T47D (cell line): ENCODE measurements around the gene BCAS3.
A peak's percentile ranks its signal among the peaks of the same experiment; 100 is the strongest.

Experiments
- DNase-seq, 2 experiments: peaks; one replicate each; pipeline versions ENCODE4 v3.0.0 to v3.0.0-alpha.2; 2011 to 2012; ENCODE audit warnings: low read depth in 1 of 2, low spot score in 1 of 2
- JUND ChIP-seq: IDR thresholded peaks from 2 replicates; pipeline ENCODE4 v1.6.1; 2012; ENCODE audit warnings: low read depth
- in situ Hi-C: cut with HindIII; loops from 2 replicates; pipeline ENCODE4 v1.10.0; 2016; ENCODE audit warnings: low sequenced_read_pairs, low pct_unique_long_range_greater_than_20kb

Gene BCAS3

DNA sequence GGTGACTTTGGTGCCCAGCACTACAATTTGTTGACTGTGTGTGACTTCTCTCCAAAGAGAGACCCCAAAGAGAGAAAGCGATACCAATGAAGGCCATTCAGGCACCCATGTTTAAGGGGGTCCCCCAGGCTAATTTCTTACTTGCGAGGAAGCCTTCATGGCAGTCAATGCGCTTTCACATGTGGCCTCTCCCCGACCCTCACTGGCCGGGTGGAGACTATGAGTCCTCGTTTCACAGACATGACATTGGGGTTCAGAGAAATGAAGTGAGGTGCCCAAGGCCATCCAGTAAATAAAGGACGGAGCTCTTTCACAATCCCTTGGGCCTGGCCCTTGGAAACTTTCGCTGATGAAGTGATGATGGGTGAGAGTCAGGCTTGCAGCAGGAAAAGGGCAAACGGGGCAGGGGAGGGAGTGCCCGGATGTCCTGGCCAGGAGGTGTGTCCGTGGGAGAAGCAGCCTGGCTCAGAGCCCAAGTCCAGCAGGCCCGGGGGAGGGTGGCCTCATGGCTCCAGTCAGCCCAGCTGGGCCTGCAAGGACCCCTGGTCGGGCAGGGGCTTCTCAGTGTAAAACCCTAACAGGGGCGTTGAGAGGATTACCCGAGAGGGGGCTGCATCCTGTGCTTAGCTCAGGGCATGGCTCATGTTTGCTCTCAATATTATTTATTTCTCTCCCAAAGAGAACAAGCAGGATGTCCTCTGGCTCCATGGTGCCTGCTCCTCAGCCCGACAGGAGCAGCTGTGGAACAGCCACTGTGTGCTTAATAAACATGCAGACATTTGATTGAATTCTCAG is 736.7 kb downstream of the BCAS3 start:
- in situ Hi-C loops: no loop called here
- no peak for DNase-seq
- TF ChIP-seq JUND: no peak

DNA sequence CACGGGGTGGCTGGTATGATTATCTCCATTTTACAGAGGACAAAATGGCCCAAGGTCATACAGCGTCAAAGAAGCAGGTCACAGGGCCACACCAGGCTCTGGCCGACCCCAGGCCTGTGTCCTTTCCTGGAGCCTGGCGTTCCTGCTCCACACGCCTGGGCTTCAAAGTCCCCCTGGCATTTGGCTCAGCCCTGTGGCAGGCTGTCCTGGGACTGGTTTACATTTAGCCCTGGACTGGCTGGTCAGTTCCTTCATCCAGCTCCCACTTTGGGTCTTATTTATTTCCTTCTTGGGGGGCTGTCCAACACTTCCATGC is 737.2 kb downstream of the BCAS3 start:
- in situ Hi-C loops: no loop called here
- DNase-seq: no peak
- TF ChIP-seq JUND: no peak

DNA sequence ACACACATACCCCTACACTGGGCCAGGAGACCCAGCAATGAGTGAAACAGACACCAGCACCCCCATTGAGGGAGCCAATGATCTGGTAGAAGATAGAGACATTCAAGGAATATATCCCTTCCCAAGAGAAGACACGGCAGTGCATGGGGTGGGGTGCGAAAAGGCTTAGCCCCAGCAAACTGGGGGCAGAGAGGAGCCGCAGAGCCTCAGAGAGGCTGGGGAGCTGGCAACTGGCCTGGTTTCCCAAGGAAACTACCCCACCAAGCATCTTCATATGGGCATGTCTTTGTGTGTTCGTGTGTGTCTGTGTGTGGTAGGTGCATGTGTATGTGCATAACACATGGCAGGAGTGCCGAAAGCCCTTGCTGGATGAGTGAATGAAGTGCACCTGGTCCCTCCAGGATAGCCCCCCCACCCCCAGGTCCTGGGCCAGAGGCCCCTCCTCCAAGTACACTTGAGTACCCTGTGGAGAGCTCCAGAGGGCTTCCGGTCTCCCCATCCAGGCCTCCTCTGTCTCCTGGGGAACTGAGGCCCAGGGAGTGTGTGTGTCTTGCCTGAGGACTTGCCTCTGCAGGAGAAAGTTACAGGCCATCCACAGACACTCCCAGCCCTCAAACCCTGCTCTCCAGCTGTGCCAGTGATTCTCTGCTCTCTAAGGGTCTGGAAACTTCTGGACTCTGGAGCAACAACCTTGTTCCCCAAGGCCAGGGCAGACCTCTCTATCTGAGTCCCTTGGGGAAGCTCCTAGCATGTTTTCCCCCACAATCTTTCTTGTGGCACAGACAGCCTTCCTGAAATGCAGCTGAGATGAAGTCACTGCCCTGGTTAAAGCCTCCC is 737.9 kb downstream of the BCAS3 start:
- in situ Hi-C loops: no loop called here

DNA sequence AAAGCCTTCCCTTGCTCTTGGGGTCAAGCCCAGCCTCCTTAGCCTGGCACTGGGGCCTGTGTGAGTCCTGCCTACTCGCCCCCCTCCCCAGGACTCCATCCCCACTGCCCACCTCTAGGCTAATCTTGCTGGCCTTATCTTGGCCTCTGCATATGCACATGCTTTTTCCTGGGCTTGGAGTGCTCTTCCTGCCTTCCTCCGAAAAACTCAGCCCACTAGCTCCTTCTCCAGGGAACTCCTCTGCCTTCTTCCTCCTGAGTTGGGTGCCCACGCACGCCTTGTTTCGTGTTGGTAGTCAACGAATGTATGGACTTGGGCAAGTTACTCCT is 738.5 kb downstream of the BCAS3 start:
- TF ChIP-seq JUND: no peak
- no peak for DNase-seq
- in situ Hi-C loops: no loop called here

More for the DNA sequence above, 737.9 kb downstream of the BCAS3 start:
- no peak for TF ChIP-seq JUND
- no peak for DNase-seq

DNA sequence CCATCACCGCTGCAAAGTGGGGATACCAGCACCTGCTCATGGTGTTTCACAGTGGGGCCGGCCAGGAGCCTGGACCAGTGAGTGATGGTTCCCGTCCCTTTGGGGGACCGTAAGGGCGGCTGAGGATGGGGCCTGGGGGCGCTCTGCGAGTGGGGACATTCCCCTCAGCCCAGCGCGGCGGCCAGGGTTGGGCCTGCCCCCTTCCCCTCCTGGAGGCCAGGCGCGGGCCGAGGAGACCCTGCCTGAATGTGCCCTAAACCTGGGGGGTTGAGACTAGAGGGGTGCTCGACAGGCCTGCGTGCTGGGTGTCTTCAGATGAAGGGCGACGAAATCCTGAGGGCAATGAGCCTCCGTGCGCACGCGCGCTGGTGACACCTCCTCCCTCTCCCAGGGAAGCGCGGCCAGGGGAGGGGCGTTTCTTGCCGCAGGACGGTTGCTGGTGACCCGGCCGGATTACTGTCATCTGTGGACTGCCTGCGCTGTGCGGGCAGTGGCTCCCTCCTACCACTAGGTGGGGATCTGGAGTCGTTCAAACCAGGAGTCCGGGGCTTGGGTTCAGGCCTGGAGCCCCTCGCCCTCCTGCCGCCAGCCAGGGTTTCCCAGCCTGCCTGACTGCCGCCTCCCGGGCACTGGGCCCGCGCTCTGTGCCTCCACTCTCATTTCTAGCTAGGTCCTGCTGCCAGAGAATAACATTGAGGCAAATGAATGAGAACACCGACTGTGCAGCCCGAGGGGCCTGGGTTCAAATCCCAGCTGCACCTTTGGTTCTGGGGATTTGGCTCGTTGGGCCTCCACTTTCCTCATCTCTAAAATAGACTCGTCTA is 739.1 kb downstream of the BCAS3 start:
- in situ Hi-C loops: no loop called here
- TF ChIP-seq JUND: no peak
- DNase-seq: peak; percentile 95 to 97

DNA sequence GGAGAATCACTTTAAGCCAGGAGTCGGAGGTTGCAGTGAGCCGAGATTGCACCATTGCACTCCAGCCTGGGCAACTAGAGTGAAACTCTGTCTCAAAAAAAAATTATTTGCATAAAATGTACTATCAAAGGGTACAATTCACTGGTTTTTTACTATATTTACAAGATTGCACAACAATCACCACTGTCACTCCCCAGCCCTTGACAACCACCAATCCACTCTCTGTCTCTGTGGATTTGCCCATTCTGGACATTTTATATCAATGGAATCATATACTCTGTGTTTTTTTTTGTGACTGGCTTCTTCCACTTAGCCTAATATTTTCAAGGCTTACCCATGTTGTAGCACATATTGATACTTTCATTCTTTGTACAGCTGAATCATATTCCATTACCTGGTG is 740.8 kb downstream of the BCAS3 start:
- in situ Hi-C loops: no loop called here
- TF ChIP-seq JUND: no peak
- no peak for DNase-seq

DNA sequence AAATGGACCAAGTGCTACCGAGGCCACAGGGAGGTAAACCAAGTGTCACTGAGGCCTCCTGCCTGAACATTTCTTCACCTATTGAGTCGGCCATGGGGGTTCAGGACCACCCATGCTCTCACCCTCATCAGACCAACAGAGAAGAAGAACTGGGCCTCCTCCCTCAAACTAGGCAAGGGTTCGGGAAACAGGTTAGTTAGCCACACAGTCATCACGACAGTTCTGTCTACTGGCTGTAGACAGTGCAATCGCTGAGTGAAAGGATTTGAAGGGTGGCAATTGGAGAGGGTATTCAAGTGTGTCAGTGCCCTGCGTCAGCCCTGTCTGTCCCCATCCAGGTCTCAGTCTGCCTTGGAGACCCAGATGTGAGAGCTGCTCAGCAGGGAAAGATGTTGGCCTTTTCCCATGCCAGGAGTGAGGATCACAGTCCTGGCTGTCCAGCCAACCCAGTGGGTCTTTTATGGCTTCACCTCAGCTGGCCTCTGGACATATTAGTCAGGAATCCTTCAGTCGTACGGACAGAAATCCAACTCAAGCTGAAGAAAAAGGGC is 741.9 kb downstream of the BCAS3 start:
- in situ Hi-C loops: no loop called here
- DNase-seq: no peak
- no peak for TF ChIP-seq JUND

DNA sequence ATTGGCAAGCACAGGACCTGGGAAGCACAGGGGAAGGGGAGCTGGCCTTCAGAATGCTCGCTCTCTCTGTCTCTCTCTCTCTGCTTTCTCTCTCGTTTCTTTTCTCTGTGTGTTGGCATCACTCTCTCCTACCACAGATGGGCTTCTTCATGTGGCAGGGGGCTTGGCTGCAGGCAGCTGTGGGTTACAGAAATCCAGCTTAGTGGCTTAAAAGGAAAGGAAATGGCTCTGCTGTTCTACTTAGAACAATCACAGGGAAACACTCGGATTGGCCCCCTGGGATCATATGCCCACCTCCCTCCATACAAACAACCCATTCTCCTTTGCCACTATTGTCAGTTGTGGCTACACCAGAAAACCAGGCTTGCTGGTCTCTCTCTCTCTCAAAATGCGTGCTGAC is 742.4 kb downstream of the BCAS3 start:
- in situ Hi-C loops: no loop called here

DNA sequence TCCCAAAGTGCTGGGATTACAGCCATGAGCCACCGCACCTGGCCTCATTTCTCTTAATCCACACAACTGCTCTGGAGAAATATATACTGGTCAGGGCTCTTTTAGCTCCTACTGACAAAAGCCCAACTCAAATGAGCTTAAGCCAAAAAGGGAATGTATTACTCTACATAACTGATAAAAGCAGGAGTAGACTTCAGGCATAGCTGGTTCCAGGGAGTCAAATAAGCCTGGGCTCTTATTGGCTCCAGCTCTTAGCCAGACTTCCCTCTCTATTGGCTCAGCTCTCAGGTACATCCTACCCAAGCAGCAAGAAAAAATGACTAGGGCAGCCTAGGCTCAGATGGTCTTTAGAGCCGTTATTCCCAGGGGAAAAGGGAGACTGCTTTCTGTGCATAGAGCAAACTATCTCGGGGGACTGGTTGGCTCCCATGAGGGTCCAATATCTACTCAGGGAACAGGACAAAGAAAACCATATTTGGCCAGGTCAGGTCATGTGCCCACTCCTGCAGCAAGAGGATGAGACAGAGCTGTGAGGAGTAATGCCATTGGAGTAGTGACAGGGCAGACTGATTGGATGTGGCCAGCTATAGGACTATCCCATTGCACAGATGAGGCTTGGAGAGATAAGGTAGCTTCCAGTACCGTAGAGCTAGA is 743.2 kb downstream of the BCAS3 start:
- no peak for DNase-seq
- TF ChIP-seq JUND: no peak
- in situ Hi-C loops: no loop called here

More for the DNA sequence above, 742.4 kb downstream of the BCAS3 start:
- TF ChIP-seq JUND: no peak
- no peak for DNase-seq

DNA sequence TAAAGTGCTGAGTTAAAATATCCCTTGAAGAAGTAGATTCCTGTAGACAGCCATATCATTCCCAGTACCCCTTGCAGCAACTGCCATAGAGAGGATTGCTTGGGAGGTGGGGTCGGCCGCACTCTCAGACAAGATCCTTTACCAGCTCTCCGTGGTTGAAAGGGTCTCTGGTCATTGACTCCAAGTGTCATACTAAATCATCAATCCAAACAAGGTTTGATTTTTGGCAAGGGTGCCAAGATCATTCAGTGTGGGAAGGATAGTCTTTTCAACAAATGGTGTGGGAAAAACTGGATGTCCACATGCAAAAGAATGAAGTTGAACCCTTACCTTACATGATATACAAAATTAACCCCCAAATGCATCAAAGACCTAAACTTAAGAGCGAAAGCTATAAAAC is 743.8 kb downstream of the BCAS3 start:
- no peak for DNase-seq
- TF ChIP-seq JUND: no peak
- in situ Hi-C loops: no loop called here

DNA sequence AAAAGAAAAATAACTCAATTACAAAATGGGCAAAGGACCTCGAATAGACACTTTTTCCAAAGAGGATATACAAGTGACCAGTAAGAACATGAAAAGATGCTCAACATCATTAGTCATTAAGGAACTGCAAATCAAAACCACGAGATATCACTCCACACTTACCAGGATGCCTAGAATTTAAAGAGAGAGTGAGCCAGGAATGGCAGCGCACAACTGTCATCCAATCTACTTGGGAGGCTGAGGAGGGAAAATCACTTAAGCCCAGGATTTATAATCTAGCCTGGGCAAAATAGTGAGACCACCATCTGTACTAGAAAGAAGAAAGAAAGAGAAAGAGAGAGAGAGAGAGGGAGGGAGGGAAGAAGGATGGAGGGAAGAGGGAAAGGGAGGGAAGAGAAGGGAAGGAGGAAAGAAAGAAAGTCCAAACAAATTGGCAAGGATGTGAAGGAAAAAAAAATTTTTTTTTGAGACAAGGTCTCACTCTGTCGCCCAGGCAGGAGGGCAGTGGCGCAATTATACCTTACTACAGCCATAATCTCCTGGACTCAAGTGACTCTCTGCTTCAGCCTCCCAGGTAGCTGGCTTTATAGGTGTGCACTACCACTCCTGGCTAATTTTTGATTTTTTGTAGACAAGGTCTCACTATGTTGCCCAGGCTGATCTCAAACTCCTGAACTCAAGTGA is 744.6 kb downstream of the BCAS3 start:
- no peak for DNase-seq
- in situ Hi-C loops: no loop called here
- TF ChIP-seq JUND: no peak

DNA sequence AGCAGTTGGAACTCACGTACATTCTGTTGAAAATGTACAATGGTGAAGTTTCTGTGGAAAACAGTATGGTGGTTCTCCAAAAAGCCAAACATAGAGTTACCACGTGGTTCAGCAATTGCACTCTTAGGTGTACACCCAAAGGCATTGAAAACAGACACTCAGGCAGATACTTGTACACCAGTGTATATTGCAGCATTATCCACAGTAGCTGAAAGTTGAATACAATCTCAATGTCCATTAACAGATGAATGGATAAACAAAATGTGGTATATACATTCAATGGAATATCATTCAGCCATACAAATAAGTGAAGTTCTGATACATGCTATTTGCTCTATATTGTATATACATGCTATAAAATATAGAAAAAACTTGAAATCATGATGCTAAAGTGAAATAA is 745.2 kb downstream of the BCAS3 start:
- TF ChIP-seq JUND: no peak
- in situ Hi-C loops: no loop called here
- DNase-seq: no peak
